HG02759 (cell line): ENCODE data around the gene DIP2B.

Experiments used
- ATAC-seq: cut with Tn5 transposase; IDR thresholded peaks from one replicate; pipeline ENCODE4 v1.9.1; 2021; ENCODE audit warnings: mild to moderate bottlenecking, moderate library complexity; ENCODE audit not compliant: unreplicated experiment

DIP2B gene

DNA sequence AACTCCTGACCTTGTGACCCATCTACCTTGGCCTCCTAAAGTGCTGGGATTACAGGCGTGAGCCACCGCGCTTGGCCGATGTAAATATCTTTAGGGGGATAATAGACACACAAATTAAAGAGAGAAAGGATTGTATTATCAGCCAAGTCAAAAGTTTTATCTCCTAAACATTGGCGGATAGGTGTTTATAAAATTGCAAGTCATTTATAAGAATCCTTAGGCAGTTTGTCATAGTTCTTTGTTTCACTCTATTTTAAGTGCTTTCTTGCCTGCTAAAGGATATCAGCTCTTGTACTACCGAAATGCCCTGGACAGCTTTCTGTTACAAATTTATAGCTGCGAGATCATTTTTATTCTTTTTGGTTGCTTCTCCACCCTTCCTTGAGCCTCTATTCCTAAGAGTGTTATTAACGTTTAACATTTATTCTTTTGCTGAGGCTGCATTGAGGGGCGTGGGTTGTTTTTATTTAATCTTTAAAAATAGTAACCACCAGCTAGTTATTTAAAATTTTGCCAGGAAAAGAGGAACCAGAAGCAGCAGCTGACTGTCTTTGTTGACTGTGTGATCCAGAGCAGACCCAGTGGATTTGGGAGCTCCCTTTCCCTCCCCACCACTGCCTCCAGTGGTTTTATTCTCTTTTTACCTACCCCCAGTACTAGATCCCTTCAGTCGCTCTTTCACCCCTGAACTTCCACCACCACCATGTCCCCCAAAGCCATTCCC lies 106.4 kb downstream of the DIP2B start:
- ATAC-seq, result no peak

- no peak for ATAC-seq
Measured at GRCh38 chr12:50612882-50613281, 108.1 kb downstream of the DIP2B start.

DNA sequence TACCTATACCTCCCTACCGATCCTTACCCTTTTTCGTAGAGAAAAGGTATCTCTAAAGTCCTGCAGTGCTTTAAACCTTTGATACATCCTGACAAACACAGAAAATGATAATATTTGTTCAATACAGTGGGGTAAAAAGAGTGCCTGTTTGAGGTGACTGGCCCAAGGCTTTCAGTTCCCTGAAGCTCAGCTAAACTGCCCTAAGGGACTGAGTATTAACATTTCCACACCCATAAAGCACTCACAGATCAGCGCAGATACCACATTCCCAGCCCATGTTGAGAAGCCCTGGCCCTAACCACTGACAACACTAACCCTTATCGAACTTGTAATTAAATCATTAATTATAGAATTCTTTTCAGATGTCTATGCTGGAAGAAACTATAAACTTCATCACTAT lies 108.7 kb downstream of the DIP2B start:
- no peak for ATAC-seq

GRCh38 chr12:50614167-50614759 lies 109.5 kb downstream of the DIP2B start:
- ATAC-seq, result no peak

DNA sequence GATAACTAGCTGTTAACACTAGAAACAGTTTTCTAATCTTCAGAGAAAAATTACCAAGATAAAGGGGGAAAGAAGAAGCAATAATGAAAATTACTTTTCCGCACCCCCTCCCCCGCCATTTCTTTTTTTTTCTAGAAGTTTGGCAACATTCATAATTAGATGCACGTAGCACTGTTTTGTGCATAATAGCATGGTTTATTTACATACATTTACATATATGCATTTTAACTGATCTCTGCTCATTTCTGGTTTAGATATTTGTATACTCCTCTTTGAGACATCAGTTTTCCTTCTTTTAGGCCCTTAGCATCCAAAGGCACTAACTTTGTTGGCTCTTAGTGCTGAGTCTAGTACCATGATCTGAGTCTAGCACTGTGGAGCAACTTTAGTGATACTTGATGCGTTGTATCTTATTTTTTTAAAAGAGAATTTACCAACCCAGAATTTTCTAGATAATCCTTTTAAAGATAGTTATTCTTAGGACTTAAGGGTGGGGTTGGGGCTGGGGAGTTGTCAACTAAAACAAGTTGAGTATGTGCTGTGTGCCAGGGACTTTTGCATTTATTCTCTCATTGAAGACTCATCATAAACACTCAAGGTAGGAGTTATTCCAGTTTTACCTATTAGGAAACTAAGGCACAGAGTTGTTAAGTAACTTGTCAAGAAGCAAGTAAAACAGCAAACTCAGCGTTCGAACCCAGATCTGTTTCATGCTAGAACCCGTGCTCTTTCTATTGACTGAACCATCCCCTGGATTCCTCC lies 110.5 kb downstream of the DIP2B start:
- no peak for ATAC-seq

DNA sequence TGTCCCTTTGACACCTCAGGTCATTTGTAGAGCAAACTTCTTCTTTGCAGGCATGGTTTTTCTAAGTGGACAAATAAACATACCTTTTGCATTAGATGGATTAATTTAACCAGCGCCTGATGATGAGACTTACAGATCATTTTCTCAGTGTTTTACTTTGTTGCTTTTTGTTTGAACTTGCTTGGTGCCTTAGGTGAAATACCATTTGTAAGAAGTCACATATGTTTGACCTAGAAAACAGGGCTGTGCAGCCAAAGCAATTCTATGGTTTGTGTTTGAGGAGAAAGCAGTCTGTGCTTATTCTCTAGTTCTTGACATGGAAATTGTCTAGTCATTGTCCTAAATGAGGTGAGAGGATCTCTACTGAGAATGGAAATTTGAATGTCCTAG lies 111.1 kb downstream of the DIP2B start:
- no peak for ATAC-seq

DNA sequence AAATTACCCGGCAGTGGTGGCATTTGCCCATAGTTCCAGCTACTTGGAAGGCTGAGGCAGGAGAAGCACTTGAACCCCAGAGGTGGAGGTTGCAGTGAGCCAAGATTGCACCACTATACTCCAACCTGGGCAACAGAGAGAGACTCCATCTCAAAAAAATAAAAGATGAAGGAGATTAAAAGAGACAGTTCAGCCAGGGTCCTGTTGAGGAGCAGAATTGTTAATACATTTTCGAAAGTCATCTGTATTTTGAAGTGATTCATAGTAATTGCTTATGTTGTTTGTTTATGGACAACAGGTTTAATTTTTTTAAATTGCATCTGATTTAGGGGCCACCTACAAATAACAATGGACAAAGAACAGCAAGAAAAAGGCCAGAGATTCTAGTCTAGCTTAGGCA lies 112.9 kb downstream of the DIP2B start:
- ATAC-seq, result no peak

GRCh38 chr12:50618864-50619609 lies 114.3 kb downstream of the DIP2B start:
- ATAC-seq, result no peak

DNA sequence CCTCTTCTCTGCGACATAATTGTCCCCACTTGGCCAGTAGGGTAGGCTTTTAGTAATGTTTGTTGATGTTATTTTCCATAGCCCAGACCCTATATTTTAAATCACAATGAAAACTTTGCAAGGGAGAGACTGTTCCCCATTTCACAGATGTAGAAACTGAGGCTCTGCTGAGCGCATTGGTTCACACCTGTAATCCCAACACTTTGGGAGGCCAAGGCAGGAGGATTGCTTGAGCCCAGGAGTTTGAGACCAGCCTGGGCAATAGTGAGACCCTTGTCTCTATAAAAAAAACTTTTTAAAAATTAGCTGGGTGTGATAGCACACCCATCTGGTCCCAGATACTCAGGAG lies 114.8 kb downstream of the DIP2B start:
- no peak for ATAC-seq

- no peak for ATAC-seq
Measured at GRCh38 chr12:50620109-50620977, 115.6 kb downstream of the DIP2B start.

DNA sequence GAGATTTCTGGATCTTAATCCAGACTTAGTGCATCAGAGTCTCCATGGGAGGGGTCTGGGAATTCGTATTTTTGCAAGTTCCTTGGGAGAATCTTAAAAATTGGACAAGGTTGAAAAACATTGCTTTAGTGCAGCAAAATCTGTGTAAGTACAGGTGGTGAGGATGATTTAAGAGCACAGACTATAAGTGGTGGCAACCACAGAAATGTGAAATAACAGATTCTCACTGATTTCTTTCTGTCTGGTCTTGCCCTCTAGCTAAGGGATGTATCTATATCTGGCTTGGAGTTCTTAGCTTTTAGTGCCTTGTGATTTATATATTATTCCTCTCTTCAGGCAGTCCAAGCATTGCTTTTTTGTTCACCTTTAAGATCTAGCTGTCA lies 116.2 kb downstream of the DIP2B start:
- no peak for ATAC-seq

- ATAC-seq, result no peak
Measured at GRCh38 chr12:50621399-50622300, 116.9 kb downstream of the DIP2B start.

- ATAC-seq, result no peak
Measured at GRCh38 chr12:50625029-50625925, 120.5 kb downstream of the DIP2B start.

GRCh38 chr12:50626026-50626425 lies 121.2 kb downstream of the DIP2B start:
- no peak for ATAC-seq

DNA sequence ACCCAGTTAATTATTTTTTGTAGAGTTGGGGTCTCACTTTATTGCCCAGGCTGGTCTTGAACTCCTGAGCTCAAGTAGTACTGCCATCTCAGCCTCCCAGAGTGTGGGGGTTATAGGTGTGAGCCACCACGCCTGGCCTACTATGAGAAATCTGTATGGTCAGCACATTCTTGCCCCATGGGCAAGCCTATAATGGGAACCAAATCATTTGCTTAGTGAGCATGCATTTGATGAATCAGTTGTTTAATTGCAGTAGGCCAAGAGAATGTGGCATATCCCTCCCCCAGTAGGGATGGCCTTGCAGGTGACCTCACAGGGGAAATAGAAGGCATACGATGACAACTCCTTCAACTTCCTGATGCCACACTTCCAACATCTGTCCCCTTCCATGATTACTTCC lies 122.7 kb downstream of the DIP2B start:
- no peak for ATAC-seq

- ATAC-seq, result no peak
Measured at GRCh38 chr12:50628394-50628793, 123.6 kb downstream of the DIP2B start.

DNA sequence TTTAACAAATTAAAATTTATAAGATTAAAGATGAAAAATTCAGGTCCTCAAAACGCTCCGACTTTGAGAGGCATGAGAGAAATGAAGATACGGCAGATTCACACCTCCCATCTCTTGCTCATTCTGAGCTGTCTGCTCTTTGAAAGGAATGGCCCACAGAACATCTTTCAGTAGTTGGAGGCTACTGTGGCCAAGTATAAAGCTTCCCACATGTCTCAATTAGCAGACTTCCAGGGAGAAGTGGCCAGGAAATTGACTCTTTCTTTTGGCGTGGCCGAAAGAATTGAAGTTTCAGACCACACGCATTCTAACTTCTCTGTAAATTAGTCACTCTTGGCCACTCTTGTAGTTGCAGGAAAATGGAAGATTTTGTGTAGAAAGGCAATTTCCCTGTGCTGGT lies 129.2 kb downstream of the DIP2B start:
- no peak for ATAC-seq

GRCh38 chr12:50634379-50634778 lies 129.6 kb downstream of the DIP2B start:
- no peak for ATAC-seq

- no peak for ATAC-seq
Measured at GRCh38 chr12:50635364-50635763, 130.6 kb downstream of the DIP2B start.
